Lower leg skin (tissue), 4 donors: ENCODE measurements around the gene SGF29. TPM values are rescaled to one million over a fixed set of nuclear protein-coding genes. Genes with fewer than 3 reads are reported as not detected.
"Not testable (repeated sequence)": the region's sequence is repeated elsewhere in the genome, so short reads cannot be mapped to it uniquely, and the experiment has no call there.

Experiments used
- DNase-seq, 2 donors: peaks; one replicate each; pipeline ENCODE4 v3.0.0-alpha.2; 2019; ENCODE audit warnings: low spot score in 2 of 2
- H3K4me3 ChIP-seq: fragments of 200-600 bp; sonication (generic); 2 replicates; pipeline ENCODE4 v1.5.1; 2017; ENCODE audit warnings: mild to moderate bottlenecking, low read depth; ENCODE audit not compliant: poor library complexity, severe bottlenecking
- CTCF ChIP-seq, 3 donors: fragments of 450-650 bp; IDR thresholded peaks; one replicate each; pipeline ENCODE4 v1.5.1; 2016; ENCODE audit warnings: antibody characterized with exemption in 3 of 3, mild to moderate bottlenecking in 3 of 3, moderate library complexity in 2 of 3
- POLR2A ChIP-seq, 2 donors: fragments of 450-650 bp; IDR thresholded peaks; one replicate each; pipeline ENCODE4 v1.6.1; 2016 to 2017; ENCODE audit warnings: antibody characterized with exemption in 2 of 2, mild to moderate bottlenecking in 1 of 2, moderate library complexity in 1 of 2
- WGBS, 2 donors: methylation state at CpG; one replicate each; pipeline ENCODE4 v1.1.5; 2018; 5-methylcytosine and 5-hydroxymethylcytosine counted together
- intact Hi-C: fragments of 100-400 bp; cut with DNase I; formaldehyde crosslinking; loops from one replicate; pipeline ENCODE4 v1.15.0; 2023; ENCODE audit warnings: low total_unique reads
- total RNA-seq, 4 donors: library from RNA; depleted of rRNA; stranded (reverse); fragments of >200 nt; gene quantifications; one replicate each; pipeline ENCODE4 v1.1.0, GENCODE V29; 2016

The SGF29 gene
- total RNA-seq, 4 donors from 2014 or later: 16.7 to 29.9 (median 26.8) TPM

- intact Hi-C loops: no loop called here
- 84 to 94% methylated on average over 5 of the region's 5 CpGs for WGBS, 2 donors
- no peak for TF ChIP-seq POLR2A (IDR thresholded peaks at IDR 0.05)
- no peak for TF ChIP-seq CTCF (IDR thresholded peaks at IDR 0.05)
- no peak for DNase-seq
- no peak overlapping the region for H3K4me3 ChIP-seq
These were observed 38.8 kb downstream of the SGF29 start for GRCh38 chr16:28592511-28592910.

- no peak for TF ChIP-seq POLR2A (IDR thresholded peaks at IDR 0.05)
- WGBS, 2 donors: 81 to 84% methylated on average over 13 of the region's 13 CpGs
- intact Hi-C loops: no loop called here
- no peak for DNase-seq
- H3K4me3 ChIP-seq: no peak overlapping the region
These were observed 39.3 kb downstream of the SGF29 start for GRCh38 chr16:28592979-28593553.

- H3K4me3 ChIP-seq, intact Hi-C loops, DNase-seq: not testable (repeated sequence)
- 86 to 95% methylated on average over 5 to 6 of the region's 6 CpGs for WGBS, 2 donors
These were observed 41.7 kb downstream of the SGF29 start for GRCh38 chr16:28595451-28595850.

- 73 to 79% methylated on average over 8 of the region's 8 CpGs for WGBS, 2 donors
These were observed 42.5 kb downstream of the SGF29 start for GRCh38 chr16:28596115-28596630.

GRCh38 chr16:28596840-28597691, 43.3 kb downstream of the SGF29 start, which contains the start of gene SULT1A2:
Gene SULT1A2 (minus strand): TSS chr16:28597050. CDS start chr16:28595930, 1,120 bp downstream.
- H3K4me3 ChIP-seq: no peak within 1 kb of the TSS
- no peak for DNase-seq
- intact Hi-C loops: no loop called here
- TF ChIP-seq CTCF (IDR thresholded peaks at IDR 0.05) (no peak), POLR2A (IDR thresholded peaks at IDR 0.05) (no peak)
- 30 to 57% methylated on average over 11 of the region's 11 CpGs for WGBS, 2 donors

More at GRCh38 chr16:28596115-28596630, 42.5 kb downstream of the SGF29 start:
- intact Hi-C loops: no loop called here
- DNase-seq: no peak
- TF ChIP-seq CTCF (IDR thresholded peaks at IDR 0.05) (no peak), POLR2A (IDR thresholded peaks at IDR 0.05) (no peak)
- H3K4me3 ChIP-seq: no peak overlapping the region

- no peak for DNase-seq
- TF ChIP-seq CTCF (IDR thresholded peaks at IDR 0.05) (no peak), POLR2A (IDR thresholded peaks at IDR 0.05) (no peak)
- intact Hi-C loops: no loop called here
- no peak overlapping the region for H3K4me3 ChIP-seq
- 71 to 74% methylated on average over 9 of the region's 9 CpGs for WGBS, 2 donors
These were observed 44.1 kb downstream of the SGF29 start for GRCh38 chr16:28597692-28598261.

GRCh38 chr16:28599377-28600285, 45.9 kb downstream of the SGF29 start:
- intact Hi-C loops: loop anchor here (10.0 kb wide), 1 partner anchor 315 kb away; no protein-coding TSS in a partner anchor
- not testable (repeated sequence) for DNase-seq, H3K4me3 ChIP-seq
- WGBS, 2 donors: no CpG with 5 or more reads among the region's 17 CpGs

- DNase-seq, H3K4me3 ChIP-seq: not testable (repeated sequence)
- 33 to 34% methylated on average over 11 to 13 of the region's 20 CpGs for whole genome bisulfite sequencing, 2 donors
- intact Hi-C loops: loop anchor here (10.0 kb wide), 1 partner anchor 316 kb away; no protein-coding TSS in a partner anchor
These were observed 47.2 kb downstream of the SGF29 start for GRCh38 chr16:28600965-28601364.

- DNase-seq, H3K4me3 ChIP-seq: not testable (repeated sequence)
- intact Hi-C loops: loop anchor here (10.0 kb wide), 1 partner anchor 317 kb away; no protein-coding TSS in a partner anchor
- WGBS, 2 donors: 86 to 94% methylated on average over 10 to 12 of the region's 13 CpGs
These were observed 47.9 kb downstream of the SGF29 start for GRCh38 chr16:28601589-28601988.
